GM15510 (cell line): Measurements from ENCODE around the gene RBM8A.

ENCODE experiments used
- POLR2A ChIP-seq: IDR thresholded peaks from 3 replicates; pipeline ENCODE4 v1.6.1; 2011; ENCODE audit warnings: borderline replicate concordance; ENCODE audit not compliant: insufficient read length; ENCODE audit errors: extremely low read depth

The RBM8A gene

DNA sequence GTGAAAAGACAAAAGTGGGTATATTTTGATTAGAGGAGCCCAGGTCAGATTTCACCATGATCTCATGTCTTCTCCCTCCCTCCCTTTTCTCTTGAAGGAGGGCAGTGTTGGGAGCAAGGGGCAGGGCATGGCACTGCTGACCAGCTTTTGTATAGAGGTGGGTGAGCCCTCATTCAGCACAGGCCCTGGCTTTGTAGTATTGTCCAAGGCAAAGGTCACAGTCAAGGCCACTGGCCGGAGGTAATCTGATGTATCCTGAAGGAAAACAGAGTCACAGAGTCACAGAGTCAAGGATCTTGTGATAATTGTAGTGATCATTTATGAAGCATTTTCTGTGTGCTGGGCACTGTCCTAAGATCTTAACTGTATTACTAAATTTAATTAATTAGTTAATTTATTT is 29.3 kb downstream of the RBM8A start:
- TF ChIP-seq POLR2A = no peak

DNA sequence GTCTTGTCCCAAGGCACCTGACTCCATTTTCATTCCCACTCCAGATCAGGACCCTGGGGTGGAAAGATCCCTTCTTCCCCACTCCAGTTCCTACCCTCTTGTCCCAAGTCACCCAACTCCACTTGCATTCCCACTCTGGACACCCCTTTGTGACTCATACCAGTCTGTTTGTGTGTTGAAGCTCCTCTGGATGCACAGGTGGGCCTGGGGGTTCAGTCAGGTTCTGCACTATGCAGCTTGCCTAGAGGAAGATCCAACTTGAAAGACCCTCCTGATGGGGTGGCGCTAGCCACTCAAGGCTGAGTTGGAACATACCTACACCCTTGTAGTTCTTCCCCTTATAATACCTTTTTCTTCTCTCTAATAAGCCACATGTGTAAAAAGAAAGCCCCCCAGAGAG is 31.8 kb downstream of the RBM8A start:
- no peak for TF ChIP-seq POLR2A

DNA sequence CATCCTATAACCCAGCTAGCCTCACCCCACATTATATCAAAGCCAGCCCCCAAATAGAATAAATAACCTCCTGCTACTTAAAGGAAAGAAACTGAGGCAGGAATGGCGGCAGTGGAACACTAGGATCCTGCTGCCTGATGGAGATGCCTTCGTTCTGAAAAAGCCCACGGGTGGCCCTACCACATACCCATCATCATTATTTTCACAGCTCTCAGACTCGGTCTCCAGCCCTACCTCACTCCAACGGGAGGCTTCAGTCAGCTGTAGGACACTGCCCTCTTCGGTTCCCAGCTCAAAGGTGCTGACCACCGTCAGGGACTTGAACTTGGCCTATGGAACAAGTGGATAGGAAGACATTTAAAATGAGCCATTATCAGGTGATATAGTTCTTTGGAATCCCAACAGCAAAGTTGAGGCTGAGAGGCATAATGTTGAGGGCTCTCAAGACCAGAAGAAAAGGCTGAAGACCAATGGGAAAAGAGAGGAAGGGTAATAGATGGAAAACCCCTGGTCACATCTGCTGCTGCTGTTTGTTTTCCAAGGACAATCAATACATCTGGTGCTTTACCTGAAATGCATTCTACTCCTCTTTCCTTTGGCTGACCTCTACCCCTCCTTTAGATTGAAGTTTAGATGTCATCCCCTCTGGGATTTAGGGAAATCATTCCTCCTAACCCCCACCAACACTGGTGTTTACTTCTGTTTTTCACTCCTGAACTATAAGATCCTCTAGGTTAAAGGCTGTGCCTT is 33.8 kb downstream of the RBM8A start:
- no peak for TF ChIP-seq POLR2A

DNA sequence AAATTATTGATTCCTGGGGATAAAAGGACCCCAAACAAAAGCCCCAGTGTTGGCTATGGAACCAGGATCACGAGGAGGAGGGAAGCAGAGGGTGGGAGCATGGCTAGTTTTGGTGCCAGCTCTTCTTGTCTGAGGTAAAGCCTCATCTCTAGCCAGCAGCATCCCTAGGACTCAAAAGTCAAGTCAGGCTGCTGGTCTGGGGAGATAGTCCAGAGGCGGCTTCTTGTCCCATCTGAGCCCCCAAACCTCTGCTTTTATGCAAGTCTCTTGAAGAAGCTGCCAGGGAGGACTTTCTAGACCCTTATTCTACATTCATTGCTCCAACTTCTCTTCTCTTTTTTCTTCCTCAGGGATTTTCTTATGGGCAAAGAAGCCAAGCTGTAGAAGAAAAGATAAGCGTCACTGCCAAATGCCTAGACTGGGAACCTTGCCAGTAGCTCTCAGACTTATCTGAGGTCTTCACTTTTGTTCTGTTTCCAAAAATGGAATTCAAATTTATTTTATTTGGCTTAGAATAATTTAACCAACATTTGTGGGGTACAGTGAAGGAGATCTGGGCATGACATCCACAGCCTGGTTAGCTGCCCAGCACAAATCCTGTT is 34.7 kb downstream of the RBM8A start:
- TF ChIP-seq POLR2A = no peak

DNA sequence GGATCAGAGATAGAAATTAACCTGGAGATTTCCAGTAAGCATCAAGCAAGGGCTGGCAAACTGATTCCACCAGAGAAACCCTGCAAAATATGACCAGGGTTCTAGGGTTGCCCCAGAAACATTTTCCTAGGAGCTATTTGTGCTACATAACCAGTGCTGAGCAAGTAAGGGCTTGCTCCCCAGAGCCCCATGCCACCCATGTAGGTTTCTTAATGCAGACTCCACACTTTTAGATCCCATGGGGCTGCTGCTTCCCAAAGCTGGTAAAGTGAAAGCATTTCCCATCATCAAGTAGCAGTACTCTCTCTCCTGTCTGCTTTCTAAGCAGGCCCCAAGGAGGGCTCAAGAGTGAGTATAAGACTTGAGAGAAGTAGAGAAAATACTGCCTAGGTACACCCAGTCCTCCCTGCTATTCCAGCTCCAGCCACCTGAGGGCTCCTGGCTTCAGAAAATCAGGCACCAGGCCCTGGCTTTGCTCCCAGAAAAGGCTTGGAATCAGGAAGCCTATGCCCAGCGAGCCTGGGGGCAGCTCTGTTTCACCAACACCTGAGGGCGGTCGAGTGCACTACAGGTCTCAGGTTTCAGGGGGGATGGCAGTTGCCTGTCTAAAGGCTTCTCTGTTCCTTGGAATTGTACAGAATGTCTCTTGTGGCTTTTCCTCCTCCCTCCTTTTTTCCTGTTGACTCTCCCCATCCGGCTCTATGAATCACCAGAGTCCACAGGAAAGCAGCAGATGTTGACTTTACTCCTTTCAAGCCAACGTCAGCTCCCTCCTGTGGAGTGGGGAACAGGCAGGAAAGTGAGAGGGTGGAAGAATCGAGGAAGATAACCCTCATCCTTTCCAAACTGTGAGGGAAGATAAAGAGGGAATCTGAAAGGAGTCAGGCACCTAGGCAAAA is 35.4 kb downstream of the RBM8A start:
- TF ChIP-seq POLR2A = no peak

DNA sequence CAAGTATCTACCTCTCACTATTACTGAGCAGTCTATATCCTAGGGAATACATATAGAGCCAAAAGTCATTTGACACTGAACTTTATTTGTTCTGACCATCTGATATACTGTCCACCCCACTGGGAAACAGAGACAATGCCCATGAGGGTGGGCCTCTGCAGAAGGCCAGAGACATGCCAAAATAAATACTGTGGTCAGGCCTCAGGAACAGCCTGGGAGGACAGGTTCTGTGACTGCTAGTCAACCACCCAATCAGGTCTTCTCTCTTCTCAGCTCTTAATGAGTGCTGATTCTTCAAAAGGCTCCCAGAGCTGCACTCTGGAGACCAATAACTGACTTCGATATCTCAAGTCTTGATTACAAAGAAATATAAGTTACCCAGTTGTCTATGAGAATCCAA is 36.1 kb downstream of the RBM8A start:
- TF ChIP-seq POLR2A = no peak

DNA sequence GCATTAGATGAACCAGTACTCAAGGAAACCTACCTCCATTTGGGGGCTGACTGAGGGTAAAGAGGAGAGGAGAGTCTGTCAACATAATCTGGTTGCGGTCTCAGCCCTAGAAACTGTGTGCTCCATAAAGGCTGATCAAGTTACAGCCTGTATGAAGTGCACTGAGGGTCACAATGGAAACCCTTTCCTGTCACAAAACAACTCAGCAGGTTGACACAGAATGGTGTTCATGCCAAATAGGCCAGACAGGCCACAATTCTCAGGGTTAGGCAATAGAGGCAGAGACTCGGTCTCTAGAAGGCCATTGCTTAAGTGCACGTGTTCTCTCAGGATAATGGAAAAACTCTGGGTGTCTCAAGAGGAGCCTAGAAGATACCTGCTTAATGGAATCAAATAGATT is 37.6 kb downstream of the RBM8A start:
- TF ChIP-seq POLR2A = no peak

DNA sequence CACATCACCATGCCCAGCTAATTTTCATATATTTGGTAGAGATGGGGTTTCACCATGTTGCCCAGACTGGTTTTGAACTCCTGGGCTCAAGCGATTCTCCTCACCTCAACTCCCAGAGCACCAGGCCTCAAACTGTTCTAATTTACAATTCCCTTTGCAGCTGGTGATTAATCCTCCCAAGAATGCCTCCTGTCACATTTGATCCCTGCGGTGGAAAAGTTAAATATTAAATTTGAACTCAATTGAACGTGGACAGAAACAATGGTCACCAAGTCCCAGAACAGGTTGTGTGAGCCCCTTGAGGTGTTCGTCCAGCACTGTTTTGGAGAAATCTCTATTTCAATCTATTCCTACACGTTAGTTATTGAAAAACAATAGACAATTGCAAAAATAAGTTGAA is 39.7 kb downstream of the RBM8A start:
- TF ChIP-seq POLR2A = no peak

DNA sequence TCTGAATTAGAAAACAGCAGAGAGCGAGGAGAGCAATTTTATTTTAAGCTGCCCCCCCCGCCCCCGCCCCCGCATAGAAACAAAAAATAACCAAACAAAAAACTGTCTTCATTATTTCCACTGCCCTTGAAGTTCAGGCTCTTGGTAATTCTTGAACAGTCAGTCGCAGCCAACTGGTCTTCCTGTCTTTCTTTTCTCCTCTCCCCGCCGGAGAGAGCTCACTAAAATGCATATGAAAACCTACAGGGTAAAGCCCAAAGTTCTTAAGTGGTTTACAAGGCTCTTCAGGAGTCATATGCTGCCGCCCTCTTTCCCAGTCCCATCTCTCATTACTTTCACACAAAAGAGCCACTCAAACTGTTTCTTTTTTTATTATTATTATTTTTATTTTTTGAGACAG is 40.5 kb downstream of the RBM8A start:
- TF ChIP-seq POLR2A = no peak

DNA sequence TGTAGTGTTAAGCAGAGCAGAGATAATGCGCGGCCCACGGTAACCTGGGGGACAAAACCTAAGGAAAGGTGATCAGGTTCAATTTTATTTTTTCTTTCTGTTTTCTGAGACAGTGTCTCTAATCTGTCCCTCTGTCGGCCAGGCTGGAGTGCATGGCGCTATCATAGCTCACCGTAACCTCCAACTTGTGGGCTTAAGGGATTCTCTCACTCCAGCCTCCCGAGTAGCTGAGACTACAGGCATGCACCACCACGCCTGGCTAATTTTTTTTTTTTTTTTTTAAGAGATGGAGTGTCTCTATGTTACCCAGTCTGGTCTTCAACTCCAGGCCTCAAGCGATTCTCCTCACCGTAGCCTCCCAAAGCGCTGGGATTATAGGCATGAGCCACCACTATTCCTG is 40.9 kb downstream of the RBM8A start:
- no peak for TF ChIP-seq POLR2A

DNA sequence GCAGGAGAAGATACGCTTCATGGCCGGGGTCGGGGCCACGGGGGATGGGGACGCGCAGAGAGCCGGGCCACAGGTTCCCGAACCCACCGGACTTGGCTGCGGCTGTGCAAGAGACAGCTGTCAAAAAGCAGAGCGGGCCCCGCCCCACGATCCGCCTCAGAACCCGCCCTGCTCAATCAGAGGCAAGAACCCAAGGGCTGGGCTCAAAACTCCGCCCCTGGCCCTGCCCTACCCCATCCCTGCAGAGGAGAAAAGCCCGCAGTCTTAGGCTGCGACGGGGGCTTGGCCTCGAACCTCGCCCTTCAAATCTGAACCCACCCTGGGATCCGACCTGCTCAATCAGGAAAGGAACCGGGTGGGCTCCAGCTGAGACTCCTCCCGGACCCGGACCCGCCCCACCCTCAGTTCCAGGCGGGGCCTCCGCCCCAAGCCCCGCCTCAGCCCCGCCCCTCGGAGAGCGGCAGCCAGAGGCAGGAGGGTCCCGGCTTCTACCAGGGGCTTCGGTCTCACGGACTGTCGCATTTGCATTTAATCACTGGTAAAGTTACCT is 41.5 kb downstream of the RBM8A start, which contains the start of gene ANKRD35:
ANKRD35 (minus strand) TSS at position 129 of the 550 bp plus-strand sequence; CDS start at position 21, 108 bp downstream.
- TF ChIP-seq POLR2A = no peak

DNA sequence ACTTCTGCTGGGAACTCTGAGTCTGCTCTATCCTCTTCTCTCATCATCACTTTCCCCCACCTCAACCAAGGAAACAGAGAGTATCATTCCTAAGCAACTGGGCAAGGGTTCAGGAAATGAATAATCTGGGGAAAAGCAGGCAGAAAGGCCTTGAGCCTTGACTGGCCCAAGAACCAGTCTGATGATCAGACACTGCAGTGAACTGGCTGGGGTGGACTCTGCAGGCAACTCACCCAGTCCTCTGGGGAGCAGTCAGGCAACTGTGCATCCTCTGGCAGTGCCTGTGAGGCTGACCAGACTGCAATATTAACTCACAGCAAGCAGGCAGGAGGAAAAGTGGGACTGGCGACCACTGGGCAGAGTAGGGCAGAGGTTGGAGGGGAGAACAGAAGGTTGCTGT is 42.6 kb downstream of the RBM8A start:
- TF ChIP-seq POLR2A = no peak

DNA sequence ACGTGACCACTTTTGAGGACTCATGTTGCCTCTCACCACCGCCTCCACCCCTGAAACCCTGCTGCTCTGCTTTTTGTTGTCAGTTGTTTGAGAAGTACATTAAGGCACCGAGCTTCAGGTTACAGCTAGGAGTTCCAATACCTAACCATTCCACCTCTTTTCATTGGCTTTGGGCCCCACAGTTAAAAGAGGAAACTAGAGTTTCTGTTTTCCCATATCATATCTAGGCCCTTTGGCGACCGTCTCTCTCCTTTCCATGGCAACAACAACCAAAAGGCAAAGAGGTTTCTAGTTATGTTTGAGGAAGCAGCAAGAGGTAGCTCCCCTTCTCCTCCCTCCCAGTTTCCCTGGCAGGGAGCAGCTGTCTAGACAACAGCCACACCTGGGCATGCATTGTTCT is 47.5 kb downstream of the RBM8A start:
- TF ChIP-seq POLR2A = no peak

DNA sequence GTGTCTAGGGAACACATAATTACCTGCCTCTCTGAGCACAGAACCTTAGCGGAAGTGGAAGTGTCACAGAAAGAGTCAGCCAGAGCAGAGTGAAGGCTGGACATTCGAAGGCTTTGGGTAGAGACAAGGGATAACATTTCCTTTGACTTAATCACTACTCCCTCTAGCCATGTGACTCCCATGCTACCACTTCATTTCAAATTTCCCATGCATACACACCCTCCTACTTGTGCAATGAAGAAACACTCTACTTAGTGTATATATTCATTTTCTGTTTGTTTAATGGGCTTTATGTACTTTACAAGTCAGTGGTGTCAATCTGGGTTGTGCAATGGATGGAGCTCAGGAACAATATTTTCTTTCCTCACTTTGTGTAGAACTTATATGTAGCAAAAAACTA is 48.6 kb downstream of the RBM8A start:
- TF ChIP-seq POLR2A = no peak

DNA sequence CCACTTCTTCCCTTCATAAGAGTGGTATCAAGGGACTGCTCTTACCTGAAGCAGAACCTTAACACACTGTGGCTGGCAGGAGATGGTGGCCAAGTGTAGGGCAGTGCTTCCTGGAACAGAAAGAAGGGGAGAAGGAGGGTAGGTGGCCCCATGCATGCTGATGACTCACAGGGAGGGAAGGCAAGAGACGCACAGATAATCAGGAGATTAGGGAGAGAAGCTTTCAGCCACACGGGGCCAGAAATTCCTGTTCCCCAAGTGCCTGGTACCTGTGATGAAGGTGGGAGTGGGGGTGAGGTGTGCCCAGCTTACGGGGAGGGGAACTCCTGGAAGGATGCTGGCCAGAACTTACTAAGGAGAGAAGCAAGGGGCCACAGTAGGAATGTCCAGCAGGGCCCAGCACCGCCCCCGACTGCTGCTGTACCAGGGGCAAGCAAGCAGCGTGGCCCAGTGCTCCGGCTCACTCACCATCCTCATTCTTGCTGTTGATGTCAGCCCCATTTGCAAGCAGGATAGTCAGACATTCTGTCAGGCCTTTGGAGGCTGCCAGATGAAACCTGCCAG is 49.3 kb downstream of the RBM8A start:
- no peak for TF ChIP-seq POLR2A
